GM21825 (cell line): ENCODE measurements around the gene COL16A1.

Experiments
- ATAC-seq: cut with Tn5 transposase; IDR thresholded peaks from one replicate; pipeline ENCODE4 v1.9.1; 2021; ENCODE audit warnings: mild to moderate bottlenecking, moderate library complexity; ENCODE audit not compliant: unreplicated experiment

COL16A1 gene

DNA sequence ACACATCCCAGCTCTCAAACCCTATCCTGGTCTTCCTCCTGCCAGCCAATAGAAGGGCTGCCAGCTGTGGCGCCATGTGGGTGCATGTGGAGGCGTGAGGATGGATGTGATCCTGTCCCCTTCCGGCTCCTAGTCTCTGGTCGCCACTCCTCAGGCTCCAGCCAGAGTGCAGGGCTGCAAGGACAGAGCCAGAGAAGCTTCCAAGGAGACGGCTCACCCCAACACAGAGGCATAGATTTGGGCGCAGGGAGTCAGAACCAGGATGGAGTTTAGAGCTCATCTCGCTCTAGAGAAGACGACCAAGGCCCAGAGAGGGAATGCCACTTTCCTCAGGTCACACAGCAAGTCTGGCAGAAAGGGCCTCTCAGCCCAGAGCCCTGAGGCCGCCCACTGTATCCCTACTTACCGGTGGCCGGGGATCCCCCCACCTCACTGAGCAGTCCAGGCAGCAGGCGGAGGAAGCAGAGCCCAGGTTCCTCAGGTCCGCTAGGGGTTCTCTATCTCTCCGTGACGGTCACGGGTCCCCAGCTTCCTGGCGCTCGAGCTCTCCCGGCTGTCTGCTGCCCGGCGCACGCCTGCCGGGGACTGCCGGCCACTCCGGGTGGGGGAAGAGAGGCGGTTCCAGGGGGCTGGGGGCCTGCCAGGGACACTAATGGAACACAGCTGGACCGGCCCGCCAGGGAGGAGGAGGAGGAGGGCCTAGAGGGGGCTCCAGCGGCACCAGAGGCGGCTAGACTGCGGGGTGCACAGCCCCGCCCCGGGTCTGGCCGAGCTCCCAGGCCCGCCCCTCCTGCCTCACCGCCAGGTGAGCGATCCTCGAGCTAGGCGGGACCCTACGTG, at the start of gene COL16A1:
COL16A1 (minus strand) TSS at position 587 of the 840 bp plus-strand sequence. CDS start 1,824 bp downstream, outside the sequence.
- no peak for ATAC-seq

DNA sequence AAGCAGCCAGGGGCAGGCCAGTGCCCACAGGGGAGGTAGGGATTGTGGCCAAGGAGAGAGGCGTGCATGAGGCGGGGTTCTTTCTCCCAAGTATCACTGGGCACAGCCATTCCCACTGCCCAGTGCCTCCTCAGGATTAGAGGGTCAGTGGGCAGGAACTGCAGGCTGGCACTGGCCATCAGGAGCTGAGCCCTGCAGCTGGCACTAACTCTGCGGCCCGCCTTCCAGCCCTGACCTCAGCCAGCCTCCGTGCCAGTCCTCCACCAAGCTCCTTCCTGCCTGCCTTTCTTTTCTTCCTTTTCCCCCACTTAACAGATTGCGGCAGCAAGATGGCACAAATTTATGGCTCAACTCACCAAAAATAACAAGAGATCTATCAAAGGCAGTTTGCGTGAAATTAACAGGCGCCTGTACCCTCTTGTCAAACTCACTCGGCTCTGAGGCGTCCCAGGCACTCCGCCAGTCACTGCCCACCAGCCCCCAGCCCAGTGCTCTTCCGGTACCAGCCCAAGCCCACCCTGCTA, 49.2 kb upstream of the COL16A1 start:
- ATAC-seq = no peak

DNA sequence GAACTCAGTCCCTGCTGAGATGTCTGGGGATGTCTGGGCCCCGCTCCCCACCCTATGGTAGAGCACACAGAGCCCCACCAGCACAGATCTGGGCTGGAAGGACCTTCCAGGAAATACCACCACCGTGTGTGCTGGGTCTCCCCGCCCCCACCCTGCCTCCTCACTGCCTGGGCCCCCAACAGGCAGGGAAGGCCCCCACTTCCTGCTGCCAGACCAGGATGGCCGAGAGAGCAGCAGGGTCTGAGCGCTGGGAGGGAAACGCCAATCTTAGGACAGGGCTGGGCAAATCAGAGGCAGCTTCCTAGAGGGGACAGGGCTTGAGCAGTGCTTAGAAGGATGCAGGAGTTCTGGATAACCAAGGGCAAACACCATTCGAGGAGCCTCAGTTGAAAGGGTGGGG, 48.4 kb upstream of the COL16A1 start:
- ATAC-seq = no peak

DNA sequence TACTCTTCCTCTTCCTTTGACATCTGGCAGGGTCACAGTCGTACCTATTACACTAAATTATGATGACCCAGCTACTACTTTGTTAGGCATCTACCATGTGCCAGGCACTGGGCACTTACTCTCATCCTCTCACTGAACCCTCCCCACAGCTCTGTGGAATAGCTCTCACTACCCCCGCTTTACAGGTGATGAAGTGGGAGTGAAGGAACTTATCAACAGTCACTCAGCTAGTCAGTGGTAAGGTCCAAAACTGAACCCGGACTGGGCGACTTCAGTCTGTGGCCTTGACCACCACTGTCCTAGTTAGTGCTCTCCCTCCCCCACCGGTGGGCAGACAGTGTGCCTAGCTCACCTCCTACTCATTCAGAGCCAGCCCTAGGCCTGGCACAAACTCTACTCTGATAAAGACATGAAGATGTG, 48.0 kb upstream of the COL16A1 start:
- no peak for ATAC-seq

DNA sequence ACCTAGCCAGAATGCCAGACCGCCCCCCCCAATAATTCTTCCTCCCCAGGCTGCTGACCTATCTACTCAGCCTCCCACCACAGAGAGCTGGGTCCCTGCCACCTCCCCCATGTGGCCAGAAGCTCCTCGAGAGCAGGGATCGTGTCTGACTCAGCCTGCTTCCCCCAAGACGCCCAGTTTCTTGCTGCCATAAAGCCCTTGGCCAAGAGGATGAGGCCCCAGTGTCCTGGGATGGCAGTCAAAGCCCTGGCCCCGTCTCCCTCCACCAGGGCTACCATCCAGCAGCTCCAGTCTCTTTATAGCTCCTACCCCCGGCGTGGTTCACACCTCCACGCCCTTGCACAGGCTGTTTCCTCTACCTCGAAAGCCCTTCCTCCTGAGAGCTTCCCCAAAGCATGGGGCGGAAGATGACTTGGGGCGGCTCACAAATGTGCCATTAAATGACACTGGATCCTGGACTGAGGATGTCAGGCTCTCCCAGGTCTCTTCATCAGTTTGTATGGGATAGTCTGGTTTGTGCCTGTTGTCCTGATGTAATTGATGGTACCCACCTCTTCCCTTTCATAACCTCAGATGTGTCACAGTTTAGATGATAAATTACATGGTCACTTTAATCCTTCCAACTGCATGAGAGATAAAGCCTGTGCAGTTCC, 47.2 kb upstream of the COL16A1 start:
- ATAC-seq = no peak

DNA sequence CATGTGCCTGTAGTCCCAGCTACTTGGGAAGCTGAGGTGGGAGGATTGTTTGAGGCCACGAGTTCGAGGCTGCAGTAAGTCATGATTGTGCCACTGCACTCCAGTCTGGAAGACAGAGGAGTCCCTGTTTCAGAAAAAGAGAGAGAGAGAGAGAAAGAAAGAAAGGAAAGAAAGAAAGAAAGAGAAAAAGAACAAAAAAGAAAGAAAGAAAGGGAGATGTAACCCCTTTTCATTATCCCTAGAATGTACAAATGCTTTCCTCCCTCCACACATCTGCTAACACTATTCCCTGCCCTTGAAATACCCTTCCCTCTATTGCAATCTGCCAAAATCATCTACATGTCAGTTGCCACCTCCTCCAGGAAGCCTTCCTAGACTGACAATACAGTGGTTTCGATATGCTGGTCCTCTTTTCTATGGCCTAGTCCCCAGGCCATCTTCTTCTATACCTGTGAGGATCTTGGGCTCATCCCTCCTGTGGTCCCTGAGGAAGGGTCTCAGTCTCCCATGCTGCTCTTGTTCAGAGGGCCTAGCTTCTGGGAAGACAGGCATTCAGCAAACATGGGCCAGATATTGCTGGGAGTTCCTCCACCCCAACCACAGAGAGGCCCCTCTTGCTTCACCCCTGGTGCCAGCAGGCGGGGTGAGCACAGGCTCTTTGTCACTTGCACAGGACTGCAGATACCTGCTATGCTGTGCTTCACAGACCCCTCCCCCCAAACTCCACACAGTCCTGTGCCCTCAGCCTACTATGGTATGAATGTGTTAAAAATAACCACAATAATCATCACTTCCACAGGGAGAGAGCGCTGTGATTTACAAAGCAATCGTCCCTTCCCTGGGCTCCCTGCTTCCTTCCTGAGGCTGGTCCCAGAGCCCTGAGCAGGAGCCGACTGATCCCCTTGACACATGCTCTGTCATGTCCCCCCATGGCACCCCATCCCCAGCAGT, 46.2 kb upstream of the COL16A1 start:
- no peak for ATAC-seq

DNA sequence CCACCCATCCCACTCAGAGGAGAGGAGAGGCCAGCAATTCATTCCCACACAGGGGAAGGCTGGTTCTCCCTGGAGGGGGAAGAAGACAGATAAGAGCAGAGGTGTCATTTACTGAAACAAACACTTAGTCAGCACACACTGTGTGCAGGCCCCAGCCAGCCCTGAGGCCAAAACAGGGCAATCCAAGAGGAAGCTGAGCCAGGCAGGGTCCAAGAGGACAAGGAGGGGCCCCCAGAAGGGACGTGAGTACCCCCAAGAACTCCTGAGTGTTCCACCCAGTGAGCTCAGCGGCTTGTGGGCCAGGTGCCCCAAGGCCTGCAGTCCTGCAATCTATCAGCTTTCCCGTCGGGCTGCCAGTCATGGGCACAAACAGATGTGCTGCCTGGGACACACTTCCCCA, 44.5 kb upstream of the COL16A1 start:
- no peak for ATAC-seq

DNA sequence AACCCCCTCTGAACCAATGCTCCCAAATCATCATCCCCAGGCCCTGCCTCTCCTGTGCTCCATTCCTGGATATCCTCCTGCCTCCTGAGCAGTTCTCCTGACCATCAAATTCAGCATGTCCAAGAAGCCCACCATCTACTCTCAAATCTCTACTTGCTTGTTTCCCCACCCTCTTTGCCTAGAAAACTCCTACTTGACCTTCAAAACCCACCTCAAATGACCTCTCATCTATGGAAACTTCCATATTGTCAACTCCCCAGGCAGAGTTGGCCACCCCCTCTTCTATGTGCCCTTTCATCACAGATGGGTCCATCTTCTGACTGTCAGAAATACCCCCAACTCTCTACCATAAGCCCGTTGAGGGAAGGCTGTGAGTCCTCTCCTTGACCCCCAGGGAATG, 43.5 kb upstream of the COL16A1 start:
- no peak for ATAC-seq

DNA sequence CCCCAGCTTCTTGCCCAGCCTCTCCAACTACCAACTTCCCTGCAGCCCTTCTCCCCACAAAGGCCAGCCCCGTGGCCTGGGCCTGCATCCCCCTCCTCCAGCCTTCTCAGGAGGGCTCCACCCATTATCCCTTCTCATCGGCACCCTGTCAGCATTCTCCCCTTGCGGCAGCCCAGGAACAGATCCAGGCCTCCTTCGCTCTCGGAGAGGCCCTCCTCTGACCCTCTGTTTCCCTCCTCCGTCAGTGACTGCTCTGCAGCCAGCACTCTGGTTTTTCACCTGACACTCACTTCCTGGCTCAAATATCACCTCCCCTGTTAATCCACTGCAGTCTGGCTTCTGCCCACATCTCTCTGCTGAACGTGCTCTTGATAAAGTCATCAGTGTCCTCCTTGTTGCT, 42.9 kb upstream of the COL16A1 start:
- no peak for ATAC-seq

DNA sequence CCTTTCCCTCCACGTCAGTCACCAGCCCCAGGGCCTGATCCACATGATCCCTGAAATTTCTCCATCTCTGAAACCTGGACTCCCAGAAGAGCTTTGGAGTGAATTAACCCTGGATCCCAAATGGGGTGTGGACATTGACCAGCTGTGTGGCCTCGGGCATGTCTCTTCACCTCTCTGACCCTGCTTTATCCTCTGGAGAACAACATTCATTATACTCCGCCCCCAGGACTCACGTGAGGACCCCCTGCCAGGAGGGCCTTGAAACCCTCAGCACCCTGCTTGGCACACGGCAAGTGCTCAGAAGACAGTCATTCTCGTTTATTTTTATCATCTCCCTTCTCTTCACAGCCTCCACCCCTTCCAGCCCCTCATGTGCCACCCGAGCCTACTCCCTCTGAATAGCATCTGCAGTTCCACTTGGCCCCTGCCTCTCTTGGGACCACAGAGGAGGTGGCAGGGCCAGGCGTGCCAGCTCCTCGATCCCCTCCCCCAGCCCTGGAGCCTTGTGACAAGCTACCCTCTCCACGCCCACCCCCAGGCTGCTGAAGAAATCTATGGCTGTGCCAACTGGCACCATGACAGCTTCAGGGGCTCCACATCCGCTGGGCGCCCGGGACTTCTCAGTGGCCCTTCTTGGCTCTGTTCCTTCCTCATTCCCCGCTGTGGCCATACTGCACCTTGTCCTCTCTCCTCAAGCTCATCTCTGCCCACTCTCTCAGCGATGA, 42.3 kb upstream of the COL16A1 start:
- no peak for ATAC-seq

DNA sequence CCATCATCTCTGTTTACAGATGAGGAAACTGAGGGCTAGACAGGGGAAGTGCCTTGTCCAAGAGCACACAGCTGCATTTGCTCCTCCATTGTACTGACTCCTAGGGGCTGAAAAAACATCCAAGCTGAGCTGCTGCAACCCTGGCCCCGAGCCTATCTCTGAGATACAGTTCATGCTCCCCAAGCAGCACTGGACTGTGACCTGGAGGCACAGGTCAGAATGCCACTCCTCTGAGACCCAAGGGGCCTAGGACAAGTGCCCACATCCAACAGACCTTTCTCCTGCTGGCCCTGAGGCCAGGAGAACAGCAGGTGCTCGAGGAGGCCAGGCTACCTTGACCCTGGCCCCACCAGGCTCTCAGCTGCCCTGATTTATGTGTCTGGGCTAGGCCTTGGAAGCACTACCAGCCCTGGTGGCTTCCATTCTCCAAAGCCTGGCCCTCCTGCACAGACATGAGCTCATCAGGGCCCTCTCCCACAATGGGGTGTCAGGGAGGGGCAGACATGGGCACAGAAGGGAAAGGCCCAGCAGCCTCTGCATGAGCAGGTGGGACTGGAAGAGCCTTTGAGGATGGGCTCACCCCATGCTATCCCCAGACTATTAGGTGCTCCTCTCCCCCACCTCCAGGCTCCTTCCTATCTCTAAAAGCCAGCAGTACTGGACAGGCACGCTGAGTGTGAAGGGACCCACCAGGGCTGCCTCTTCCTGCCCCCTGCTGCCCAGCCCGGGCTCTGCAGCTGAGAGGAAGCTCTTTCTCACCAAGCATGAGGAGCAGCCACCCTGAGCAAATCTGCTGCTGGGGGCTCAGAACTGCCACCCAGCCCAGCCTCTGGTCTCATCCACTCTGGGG, 41.5 kb upstream of the COL16A1 start:
- ATAC-seq = no peak

DNA sequence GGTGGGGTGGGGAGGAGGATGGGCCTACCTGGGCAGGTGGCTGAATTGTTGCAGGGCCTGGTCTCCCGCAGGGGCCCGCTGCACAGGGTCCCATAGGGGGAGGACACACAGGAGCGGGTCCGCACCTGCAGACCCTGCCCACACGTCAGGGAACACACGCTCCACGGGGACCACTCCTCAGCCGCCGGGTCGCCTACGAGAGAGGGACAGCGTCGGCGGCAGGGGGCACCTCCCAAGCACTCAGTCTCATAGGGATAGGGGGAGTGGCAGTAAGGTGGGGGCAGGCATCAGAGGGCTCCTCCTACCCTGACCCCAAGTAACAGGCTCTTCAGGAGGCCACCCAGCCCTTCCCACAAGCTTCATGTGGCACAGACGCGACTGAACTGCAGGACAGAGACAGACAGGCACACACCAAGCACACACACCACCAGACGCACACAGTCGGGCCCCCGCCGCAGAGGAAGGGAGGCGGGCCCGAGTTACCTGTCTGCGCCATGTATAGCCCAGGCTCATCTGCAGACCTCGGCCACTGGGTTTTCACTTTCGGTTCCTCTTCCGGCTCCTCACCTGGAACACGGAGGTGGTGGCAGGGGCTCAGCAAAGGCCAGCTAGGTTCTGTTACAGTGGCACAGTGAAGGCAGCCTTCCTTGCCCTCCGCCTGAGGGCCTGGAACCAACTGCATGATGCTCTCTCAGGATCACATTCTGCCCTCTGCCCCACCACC, 40.5 kb upstream of the COL16A1 start:
- ATAC-seq = peak; percentile 46

DNA sequence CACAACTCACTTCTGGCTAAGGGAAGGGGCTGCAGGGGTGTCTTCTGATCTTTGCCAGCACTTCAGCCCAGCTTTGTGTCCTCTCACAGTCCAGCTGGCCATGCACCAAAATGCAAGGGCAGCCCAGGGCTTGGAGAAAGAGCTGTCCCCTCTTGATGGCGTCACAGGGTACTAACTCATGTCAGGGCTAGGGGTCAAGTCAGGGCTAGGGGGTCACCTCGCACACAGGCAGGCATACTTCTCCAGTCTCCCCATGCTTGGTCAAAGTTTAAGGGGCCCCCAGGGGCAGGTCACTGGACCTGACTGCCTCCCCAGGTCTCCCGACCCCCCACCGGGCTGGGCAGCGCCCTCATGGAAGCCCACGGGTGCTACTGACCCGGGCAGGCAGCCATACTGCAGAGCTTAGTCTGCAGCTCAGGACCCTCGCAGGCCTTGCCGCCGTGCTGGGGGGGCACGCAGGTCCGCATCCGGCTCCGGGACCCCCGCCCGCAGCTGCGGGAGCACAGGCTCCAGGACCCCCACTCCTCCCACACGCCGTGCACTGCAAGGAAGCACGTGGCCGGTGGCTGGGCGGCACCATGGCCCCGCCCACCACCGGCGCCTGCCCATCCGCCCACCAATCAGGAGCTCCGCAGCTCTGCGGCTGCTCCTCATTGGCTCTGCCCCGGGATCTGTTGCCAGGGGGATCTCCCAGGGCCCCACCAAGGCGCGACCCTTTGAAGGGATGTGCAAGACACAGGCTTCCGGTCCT, 38.8 kb upstream of the COL16A1 start:
- no peak for ATAC-seq

DNA sequence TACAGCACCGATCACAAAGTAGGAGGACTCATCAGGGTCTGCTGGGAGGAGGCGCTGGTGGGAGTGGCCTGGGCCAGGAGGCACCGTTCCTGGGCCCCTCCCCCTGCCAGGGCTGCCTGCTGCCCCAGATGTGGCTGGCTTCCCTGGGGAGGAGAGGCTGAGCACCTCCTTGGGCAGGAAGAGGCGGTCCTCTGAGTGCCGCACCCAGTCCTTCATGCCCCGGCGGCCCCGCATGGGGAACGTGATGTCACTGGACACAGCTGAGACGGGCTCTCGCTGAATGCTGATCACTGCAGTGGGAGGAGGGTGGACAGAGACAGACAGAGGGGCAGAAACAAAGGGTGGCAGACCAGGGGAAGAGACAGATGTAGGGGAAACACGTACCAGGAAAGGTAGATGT, 35.5 kb upstream of the COL16A1 start:
- ATAC-seq = no peak

DNA sequence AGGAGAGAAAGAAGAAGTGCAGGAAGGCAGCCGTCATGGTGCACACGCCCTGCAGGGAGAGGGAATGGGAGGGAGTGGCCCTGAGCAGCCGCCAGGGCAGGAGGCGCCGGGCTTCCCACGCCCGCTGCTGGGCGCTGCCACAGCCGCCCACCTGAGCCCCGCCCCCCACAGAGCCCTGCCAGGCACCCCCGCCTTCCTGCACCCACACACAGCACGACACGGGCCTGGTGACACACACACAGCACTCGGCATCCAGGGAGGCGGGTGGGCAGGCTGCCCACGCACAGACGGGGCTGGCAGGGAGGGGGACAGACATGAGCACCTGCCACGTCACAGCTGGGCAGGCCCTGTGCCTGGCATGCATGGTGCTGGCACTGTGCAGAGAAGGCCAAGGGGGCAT, 32.9 kb upstream of the COL16A1 start:
- no peak for ATAC-seq

DNA sequence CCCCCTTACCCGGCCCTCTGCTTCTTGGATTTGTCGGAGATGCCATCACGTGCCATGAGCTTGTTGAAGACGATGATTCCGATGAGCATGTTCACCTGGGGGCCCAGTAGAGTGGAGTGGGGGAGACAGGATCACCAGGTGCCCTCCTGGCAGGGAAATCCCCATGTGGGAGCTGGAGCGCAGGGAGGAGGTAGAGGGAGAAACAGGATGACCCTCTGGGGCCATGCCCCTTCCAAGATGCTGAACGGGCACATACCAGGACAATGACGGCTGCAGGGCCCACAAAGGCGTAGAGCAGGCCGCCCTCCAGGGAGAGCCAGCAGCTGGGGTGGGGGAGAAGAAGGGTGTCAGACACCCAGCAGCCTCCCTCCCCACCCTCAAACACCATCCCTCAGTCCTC, 31.8 kb upstream of the COL16A1 start:
- ATAC-seq = no peak

DNA sequence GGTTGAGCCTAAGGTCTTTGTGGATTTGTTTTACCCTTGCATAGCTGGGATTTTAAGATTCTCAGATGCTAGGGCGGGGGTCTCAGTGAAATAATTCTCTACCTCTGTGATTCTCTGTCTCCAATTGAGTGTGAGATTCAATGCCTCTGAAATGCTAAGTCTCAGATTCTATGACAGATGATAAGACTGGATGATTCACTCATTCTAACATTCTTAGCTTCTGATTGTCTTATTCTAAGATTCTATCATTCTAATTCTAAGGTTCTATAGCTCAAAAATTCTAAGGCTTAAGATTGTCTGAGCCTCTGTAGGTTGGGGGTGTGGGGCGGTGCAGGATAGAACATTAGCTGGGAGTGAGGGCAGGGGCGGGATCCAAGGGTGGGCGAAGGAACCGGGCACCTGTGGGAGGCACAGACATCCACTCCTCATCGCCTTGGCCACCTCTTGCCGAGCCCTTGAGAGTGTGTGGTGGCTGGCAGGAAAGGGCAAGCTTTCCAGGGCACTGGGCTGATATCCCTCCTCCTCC, 30.8 kb upstream of the COL16A1 start:
- ATAC-seq = no peak
